Measurements from ENCODE around the gene UBN1.

Gene UBN1

GRCh38 chr16:4890686-4891085, 43.4 kb downstream of the UBN1 start:
- DNase-seq (ENCODE audit: low read depth): no peak
- no peak for TF ChIP-seq CTCF (conservative IDR thresholded peaks at IDR 0.05; ENCODE audit: low read depth, low read length)
- H3K4me3 ChIP-seq (ENCODE audit: low read length): no peak overlapping the region

- H3K4me3 ChIP-seq (ENCODE audit: low read length): no peak overlapping the region
- DNase-seq (ENCODE audit: low read depth): no peak
- no peak for TF ChIP-seq CTCF (conservative IDR thresholded peaks at IDR 0.05; ENCODE audit: low read depth, low read length)
These were observed 44.0 kb downstream of the UBN1 start for GRCh38 chr16:4891097-4891885.

DNA sequence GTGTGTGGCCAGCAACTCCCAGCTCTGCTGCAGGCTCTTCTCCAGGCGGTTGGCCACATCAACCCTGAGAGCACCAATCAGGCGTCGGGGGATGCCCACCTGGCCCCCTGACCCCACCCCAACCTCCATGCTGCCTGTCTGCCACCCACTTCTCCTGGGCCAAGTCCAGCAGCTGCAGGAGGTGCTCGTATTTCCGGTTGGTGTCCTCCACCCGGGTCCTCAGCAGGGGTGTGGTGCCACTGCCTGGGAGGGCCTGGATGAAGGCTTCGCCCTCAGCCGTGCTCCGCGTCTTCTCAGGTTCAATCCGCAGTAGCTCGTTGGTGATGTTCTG, 44.6 kb downstream of the UBN1 start:
- no peak overlapping the region for H3K4me3 ChIP-seq (ENCODE audit: low read length)
- no peak for DNase-seq (ENCODE audit: low read depth)
- no peak for TF ChIP-seq CTCF (conservative IDR thresholded peaks at IDR 0.05; ENCODE audit: low read depth, low read length)

- DNase-seq (ENCODE audit: low read depth): no peak
- no peak for TF ChIP-seq CTCF (conservative IDR thresholded peaks at IDR 0.05; ENCODE audit: low read depth, low read length)
- no peak overlapping the region for H3K4me3 ChIP-seq (ENCODE audit: low read length)
These were observed 45.3 kb downstream of the UBN1 start for GRCh38 chr16:4892361-4893102.

DNA sequence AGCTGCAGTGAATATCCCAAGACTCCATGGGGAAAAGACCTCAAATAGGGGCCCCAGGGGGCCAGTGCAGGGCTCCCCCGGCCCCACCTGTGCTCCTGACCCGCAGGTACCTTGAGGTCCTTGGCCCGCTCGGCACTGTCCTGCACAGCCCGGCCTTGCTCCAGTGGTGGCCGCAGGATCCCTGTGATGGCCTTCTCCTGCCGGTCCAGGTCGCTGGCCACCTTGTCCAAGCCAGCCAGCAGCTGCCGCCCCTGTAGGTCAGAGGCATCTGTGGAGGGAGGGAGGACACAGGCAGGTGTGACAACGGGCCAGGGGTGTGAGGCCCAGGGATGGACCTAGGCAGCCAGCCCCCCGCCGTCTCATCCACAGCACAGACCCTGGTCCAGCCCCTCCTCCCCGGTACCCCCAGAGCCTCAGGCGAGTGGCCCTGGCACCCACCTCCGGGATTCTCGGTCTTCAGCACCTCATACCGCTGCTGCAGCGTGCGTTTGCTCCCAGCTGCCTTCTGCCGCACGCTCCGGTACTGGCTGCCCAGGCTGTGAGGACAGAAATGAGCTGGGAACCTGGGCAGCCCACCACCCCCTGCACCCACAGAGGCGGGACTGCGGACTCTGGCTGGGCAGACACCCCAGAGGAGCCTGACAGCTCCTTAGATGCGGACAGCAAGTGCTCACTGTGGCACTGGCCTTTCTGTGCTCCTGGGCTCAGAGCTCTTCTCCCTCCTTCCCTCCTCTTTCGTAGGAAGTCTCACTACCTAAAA, 46.0 kb downstream of the UBN1 start:
- DNase-seq (ENCODE audit: low read depth): no peak
- H3K4me3 ChIP-seq (ENCODE audit: low read length): no peak overlapping the region
- TF ChIP-seq CTCF (conservative IDR thresholded peaks at IDR 0.05; ENCODE audit: low read depth, low read length): no peak

GRCh38 chr16:4894276-4895150, 47.2 kb downstream of the UBN1 start:
- DNase-seq (ENCODE audit: low read depth): no peak
- no peak for TF ChIP-seq CTCF (conservative IDR thresholded peaks at IDR 0.05; ENCODE audit: low read depth, low read length)

More at GRCh38 chr16:4894276-4895150, 47.2 kb downstream of the UBN1 start:
- no peak overlapping the region for H3K4me3 ChIP-seq (ENCODE audit: low read length)

All from retinal pigment epithelial cell (primary cell).